Stimulated activated CD8-positive, alpha-beta memory T cell treated with anti-CD3 and anti-CD28 coated beads, Interleukin-2, amount 100 ng/mL, for 48 hours (primary cell): ENCODE measurements around the gene LRRN4.
"Not testable (repeated sequence)": the region's sequence is repeated elsewhere in the genome, so short reads cannot be mapped to it uniquely, and the experiment has no call there.

Experiments
- DNase-seq, 2 donors: peaks; one replicate each; pipeline ENCODE4 v3.0.0-alpha.2; 2020; ENCODE audit warnings: low read depth in 2 of 2

LRRN4 gene

DNA sequence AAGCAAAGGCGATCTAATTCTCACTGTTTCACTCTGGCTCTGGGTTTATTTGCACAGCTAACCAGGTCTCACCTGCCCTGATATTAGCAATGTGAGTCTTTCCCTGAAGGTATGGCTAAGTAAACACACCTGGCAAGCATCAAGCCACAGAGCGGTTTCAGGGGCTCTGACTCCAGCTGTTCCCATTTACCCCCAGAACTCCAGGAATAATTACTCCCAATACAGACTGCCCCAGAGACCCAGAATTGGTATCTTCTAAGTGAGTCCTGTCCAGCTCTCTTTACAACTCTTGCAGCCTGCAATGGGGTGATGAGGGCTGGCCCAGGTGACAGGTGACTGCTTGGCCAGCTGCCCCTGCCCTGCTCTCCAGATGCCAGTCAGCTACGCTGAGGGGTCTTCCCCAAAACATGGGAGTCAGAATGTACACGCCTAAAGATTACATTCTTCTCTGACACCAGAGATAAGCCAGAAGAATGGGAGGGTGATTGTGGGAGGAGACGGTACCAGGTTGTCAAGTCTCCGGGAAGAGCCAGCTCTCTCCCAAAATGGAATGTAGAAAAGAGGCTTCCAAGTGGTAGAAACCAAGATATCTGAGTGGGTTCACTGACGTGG lies 4.9 kb upstream of the LRRN4 start:
- no peak for DNase-seq

DNA sequence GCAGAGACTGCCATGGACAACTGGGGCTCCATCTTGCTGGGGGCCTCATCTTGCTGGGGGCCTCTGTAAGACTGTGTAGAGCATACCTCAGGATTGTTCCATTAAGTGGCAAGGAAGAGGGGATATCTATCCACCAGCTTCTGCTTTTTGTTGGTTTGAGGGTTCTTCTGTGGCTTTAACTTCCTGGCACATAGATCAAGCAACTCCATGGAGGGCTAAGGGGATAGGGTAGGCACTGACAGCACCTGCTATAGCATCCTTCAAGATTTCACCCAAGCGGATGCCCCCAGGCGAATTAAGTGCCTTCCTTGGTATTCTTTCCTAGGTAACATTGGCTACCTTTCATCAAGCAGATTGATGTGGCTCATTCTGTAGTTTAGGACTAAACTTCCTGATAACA lies 3.8 kb upstream of the LRRN4 start:
- no peak for DNase-seq

DNA sequence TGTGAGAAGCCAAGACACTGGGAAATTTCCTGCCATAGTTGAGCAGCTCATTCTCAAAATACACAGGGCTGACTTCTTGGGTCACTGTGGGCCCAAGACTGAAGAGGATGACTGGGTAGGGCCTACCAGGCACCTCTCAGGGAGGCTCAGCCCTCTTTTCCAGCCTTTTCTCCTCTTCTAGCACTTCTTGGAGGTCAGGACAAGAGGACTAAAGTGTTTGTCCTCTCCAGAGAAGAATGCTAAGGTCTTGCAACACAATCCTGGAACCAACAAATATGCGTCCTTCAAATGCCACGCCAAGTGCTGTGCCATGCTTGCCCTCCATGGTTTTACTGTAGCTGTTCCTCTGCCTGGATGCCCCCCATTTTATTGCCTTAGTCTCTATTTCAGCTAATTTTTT lies 3.3 kb upstream of the LRRN4 start:
- no peak for DNase-seq

DNA sequence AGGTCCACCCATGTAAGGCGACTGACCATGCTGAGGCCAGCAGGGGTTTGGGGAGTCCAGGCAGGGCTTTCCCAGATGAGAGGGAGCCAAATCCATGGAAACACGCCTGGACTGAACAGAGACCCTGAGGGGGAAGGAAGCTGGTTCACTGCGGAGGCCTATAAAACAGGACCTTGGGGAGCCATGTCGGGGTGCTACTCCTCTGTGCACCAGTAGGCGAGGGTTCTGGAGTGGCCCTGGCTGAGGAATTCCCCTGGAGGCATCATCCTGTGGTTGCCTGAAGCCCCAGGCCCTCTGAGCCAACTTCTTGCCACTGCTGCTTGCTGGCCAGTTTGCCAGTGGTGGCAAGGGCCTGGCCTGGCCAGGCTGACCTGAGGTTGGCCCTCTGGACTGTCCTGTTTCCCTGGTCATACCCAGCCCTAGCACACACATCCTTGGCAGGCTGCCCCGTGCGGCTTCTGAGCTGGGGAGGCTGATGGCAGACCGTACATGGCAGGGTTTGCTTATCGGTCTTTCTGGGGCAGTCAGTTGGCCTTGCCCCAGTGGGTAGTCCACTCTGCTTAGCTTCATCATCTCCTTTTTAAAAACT lies 2.2 kb upstream of the LRRN4 start:
- no peak for DNase-seq

DNA sequence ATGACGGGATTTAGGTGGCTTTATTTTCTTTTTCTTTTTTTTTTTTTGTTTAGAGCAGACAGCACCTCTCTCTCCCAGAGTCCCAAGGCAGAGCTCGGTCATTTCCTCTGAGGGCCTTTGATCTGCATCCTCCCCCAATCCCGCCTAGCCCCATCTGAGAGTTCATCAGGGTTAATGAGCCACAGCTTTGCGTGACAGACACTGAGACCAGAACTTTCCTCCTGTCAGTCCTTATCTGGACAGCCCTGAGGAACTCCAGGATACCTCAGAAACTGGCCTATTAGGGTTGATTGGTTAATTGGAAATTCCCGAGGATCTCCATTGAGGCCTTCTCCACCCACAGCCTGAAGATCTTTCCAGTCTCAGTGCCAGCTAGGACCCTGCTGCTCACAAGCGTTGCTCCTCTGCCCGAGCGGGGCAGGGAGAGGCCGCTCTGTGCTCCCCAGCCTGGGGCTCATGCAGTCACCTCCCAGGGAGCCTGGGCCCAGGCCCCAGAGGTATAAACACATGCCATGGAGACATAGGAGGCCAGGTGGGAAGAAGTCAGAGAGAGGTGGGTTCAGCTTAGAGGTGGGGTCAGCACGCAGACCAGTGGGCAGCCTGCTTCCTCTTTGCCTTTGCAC lies 1.4 kb upstream of the LRRN4 start:
- no peak for DNase-seq

DNA sequence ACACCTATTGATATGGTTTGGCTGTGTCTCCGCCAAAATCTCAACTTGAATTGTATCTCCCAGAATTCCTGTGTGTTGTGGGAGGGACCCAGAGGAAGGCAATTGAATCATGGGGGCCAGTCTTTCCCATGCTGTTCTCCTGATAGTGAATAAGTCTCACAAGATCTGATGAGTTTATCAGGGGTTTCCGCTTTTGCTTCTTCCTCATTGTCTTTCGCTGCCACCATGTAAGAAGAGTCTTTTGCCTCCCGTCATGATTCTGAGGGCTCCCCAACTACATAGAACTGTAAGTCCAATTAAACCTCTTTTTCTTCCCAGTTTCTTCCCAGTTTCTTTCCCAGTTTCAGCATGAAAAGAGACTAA lies 810 bp upstream of the LRRN4 start:
- DNase-seq, result not testable (repeated sequence)

DNA sequence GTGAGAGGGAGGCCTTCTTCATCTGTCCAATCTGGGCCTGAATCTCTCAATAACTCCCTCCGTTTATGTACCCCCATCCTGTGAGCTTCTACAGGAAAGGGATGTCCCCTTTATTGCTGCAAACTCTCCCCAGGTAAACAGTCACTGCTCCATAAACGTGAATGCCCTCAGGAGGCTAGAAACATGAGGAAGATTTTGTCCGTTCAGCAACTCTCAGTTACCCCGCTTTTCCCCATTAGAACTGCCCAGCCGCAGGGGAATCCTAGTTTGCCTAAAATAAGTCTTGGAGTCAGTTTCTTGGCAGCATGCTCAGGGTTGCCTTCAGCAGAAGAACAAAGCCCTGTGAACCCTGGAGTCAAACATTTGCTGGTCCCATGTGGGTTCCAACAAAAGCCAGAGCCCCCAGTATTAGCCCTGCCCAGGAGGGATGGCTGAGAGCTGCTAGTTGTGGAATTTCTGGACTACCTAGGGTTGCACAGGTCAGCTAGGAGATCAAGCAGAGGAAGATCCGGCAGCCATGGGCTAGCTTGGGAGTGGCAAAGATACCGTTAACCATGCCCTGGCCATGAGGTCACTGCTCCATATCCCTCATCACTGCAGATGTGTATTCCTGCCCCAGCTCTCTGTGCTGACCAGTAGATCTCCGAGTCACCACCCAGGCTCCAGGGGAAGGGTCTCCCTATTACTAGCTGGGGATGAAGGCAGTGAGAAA lies 640 bp downstream of the LRRN4 start:
- DNase-seq, result no peak

DNA sequence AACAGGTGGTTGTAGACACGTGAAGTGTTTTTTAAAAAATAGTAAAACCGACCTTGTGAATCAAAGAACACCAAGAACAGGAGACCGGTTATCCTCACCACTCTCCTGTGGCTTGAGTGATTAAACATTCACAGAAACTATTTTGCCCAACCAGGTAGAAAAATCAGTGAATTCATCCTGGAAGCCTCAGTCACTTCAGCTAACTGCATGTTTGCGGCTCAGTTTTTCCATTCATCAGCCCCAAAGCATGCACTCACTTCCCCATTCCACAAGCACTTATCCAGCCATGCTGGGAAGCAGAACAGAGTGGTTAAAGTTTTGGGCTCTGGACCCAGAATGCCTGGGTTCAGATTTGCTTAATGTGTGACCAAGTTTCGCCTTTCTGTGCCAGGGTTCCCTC lies 2.4 kb downstream of the LRRN4 start:
- no peak for DNase-seq

DNA sequence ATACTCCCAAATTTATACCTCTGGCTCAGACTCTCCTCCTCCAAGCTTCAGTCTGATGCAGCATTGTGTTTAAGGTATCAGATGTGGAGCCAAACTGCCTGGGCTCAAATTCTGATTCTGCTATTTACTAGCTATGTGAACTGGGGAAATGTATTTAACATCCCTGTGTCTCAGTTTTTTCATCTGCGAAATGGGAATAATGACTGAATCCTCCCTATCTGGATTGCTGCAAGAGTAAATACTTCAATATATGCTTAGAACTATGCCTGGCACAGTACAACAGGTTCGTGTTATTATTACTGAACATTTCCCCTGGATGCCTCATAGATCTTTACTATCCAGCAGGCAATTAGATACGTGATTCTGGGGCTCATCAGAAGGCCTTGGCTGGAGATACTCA lies 5.5 kb downstream of the LRRN4 start:
- DNase-seq, result no peak

DNA sequence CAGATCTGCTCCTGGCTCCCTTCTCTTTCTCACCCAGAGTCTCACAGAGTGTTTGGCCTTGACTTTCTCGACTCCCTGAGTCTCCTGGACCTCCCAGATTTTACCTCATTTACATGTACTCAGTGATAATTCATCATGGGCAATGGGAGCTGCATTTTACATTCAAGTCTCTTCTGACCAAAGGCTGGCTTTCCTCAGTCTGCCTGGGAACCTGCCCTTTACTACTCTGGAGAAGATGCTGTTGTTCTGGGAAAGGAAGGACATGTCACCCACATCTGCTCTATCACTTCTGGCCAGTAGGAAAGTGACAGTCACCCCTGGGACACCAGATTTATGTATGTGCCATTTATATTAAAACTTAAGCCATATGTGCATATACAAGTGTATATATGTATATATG lies 7.4 kb downstream of the LRRN4 start:
- no peak for DNase-seq

DNA sequence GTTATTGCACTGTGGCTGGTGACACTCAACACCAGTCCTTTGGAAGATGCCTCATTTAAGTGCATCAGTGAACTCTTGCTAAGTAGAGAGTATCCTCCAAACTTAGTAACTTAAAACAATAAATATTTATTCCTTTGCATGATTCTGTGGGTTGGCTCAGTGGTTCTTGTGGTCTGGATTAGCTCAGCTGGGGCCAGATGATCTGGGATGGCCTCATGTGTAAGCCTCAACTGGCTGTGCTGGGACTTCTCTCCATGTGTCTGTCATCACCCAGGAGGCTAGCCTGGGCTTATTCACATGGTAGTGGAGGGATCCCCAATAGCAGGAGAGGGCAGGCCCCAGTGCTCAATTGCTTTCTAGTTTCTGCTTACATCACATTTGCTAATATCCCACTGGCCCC lies 8.3 kb downstream of the LRRN4 start:
- DNase-seq, result no peak

DNA sequence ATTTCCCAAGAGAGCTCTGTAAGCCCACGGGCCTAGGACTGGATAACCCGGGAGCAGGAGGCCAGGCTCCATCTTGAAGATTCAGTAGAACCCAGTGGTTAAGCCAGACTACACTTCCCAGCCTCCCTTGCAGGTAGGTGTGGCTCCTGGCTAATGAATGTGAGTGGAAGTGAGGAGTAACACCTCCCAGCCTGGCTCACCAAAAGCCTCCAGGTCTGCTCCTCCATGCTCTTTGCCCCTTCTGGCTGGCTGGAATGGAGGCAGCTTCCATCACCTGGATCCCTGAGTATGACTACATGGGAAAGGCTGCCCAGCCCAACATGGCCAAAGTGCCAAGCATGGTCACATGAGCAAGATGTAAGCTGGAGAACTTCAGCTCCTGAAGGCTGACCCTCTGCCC lies 9.7 kb downstream of the LRRN4 start:
- DNase-seq, result no peak

DNA sequence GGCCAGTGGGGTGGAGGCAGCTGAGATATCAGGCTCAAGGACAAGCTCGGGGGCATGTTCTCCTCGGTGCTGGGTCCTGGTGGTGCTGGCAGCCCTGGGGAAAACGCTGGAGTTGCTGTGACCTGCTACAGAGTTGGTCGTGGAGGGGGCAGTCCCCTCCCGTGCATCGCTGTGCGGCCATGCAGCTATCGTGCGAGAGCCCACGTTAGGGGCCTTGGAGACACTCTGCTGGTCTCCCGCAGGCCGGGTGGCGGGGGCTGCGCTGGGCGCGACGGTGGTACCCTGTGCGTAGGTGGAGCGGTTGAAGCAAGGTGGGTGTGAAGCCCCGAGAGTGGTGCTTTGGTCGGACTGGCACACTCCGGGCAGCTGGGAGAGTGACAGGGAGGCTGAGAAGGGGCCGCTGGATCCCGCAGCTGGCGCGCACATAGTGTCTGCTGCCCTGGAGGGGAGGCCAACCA lies 12.0 kb downstream of the LRRN4 start:
- DNase-seq, result no peak

DNA sequence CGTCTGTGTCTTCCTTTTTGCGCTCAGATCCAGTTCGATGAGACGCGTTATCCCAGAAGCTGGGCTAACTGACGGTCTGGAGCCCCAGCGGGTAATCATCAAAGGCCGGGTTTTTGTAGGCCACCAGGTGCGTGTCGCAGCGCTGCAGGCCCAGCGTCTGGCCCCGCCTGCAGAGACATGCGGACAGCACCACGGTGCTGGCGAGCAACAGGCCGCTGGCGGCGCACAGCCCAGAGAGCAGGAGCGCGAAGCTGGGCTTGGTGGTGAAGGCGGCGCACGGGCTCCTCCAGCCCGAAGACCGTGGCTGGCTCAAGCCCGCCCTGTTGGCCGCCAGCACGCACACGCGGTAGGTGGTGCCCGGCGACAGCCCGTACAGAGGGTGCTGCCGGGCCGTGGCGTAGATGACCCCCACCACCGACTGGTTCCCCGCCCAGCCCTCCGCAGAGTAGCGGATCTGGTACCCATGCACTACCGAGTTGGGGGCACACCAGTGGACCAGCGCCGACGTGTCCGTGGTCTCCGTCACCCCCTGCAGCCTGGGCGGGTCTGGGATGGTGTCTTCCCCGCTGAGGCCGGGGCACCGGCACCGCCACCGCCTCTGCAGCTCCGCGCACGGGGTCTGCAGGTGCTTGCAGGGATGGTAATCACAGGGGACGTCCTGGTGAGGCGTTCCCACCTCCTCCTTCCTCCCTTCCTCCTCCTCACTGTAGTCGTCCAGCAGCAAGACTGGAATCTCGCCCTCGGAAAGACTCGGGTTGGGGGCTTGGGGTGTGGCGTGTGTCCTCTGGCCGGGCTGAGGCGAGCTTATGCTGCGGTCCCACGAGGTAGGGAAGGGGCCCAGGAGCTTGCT lies 12.7 kb downstream of the LRRN4 start:
- no peak for DNase-seq

DNA sequence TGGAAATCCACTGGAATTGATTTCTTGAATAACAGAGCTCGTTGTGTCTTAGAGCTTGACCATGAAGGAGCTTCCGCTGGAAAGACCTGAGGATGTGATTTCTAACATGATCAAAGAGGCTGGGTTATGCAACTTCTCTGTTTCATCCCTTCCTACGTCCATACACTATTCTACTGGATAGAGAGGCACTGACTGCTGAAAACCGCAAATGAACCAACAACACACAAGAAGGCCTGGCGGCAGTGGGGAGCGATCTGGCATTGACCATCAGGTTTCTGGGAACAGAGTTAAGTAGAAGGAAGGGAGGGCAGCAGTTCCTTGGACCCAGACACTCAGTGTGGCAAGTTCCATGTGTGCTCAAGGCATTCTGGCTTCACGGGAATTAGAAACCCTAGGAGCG lies 13.3 kb downstream of the LRRN4 start:
- DNase-seq, result no peak

DNA sequence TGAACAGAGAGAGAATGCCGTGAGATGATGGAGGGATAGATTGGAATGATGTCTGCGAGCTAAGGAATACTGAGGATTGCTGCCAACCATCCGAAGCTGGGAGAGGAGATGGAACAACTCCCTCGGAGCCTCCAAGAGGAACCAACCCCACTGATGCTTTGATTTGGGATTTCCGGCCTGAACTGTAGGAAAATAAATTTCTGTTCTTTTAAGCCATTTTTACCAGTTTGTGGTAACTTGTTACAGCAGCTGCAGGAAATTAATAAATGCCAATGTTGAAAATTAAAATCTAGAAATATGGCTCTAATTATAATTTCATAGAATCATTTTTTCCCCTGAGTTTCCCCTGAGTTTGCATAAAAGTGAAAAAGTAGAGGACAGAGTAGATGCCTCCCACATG lies 14.1 kb downstream of the LRRN4 start:
- DNase-seq, result no peak

DNA sequence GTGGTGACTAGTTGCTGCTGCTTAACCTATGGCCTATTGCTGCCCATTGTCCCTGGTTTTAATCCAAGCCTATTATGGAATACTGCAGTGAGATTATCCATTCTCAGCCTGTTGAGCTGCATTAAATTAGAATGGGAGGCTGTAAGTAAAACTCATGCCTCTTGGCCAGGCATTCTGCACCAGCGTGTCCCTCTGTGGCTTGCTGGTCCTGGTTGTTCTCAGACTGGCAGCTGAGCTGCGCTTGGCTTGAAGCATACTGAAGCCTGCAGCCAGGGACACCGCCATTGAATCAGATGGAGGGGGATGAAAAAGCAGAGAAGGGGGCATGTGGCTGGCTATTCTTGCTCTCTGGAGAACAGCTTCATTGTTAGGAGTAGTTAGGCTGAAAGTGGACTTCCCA lies 15.6 kb downstream of the LRRN4 start:
- no peak for DNase-seq

DNA sequence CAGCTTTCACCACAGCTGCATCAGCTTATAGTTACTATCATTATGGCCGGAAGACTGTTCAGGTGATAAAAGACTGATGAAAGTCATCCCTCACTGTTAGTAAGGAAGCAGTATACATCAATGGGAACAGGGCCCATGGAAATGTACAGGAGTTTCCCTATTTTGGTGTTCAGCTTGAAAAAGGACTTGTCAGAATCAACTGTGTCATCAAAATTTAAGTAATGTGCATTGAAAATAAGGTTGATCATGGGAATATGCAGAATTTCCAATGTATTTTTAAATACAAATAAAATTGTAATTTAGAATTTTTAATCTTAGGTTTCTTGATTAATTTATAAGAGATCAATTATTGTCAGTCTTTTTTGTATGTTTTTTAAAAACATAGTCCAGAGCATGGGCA lies 16.8 kb downstream of the LRRN4 start:
- no peak for DNase-seq

DNA sequence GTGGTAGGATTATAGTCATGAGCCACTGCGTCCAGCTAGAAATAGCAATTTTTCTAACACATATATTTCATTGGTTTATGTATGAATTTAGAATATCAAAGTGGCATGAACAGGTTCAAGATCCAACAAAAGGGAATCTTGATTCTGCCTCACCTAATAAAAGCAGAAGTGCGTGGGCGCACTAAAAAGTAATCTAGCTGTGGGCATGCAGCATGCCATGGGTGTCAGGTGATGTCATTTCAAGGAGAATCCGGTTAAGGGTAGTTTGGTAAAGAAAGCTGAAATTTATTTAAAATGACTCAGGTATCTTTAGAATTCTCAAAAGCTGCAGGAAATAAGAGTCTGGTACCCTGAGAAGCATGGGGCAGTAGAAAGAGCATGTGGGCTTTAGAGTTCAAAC lies 17.6 kb downstream of the LRRN4 start:
- no peak for DNase-seq

DNA sequence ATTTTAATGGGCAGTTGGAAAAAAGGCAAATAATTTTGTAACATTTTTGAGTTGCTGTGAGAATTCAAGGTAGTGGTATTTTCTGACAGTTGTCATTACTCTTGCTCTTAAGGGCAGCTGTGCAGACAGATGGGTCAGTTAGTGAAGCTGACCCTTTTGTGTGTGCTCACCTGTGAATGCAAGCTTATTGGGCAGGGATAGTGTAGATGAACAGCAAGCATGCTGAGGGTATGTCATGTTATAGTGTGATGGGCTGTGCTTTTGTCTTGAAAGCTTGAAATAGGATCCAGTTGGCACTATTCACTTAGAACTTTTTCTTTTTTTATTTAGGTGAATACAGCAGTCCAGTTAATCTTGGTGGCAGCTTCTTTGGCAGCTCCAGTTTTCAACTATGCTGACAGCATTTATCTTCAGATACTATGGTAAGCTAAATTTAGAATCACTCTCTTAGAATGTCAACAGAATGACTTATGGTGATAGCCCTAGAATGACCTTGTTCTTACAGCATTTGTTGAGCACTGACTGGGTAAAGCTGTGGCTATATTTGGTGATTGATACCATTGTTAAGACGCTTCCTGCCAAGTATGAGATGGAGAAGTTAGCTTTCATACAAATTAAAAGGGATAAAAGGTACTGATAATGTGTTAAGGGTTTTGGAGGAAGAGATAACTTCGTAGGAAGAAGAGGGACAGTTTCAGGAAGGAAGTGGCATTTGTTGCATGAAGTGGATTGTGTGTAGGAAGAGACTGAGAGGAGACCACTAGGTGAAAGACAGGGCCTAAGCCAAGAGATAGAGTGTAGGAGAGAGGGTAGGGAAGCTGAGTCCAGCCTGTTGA lies 19.5 kb downstream of the LRRN4 start:
- DNase-seq, result no peak

DNA sequence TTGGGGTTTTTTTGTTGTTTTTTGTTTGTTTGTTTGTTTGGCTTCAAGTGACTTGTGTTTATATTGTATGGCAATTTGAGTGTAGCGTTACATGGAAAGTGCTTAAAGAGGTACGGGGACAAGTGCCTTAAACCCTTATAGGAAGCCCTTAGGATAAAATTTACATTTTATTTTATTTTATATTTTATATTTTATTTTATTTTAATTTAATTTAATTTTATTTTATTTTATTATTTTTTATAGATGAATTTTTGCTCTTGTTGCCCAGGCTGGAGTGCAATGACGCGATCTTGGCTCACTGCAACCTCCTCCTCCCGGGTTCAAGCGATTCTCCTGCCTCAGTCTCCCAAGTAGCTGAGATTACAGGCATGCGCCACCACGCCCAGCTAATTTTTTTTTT lies 21.0 kb downstream of the LRRN4 start:
- DNase-seq, result not testable (repeated sequence)
